IPS-11a (cell line): ENCODE results near the gene DYNLT3.

ENCODE experiments used
- H3K4me3 ChIP-seq: one replicate; pipeline ENCODE4 v1.5.1; 2013; ENCODE audit warnings: low read depth, low read length, control low read depth

Gene DYNLT3, protein sequence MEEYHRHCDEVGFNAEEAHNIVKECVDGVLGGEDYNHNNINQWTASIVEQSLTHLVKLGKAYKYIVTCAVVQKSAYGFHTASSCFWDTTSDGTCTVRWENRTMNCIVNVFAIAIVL

DNA sequence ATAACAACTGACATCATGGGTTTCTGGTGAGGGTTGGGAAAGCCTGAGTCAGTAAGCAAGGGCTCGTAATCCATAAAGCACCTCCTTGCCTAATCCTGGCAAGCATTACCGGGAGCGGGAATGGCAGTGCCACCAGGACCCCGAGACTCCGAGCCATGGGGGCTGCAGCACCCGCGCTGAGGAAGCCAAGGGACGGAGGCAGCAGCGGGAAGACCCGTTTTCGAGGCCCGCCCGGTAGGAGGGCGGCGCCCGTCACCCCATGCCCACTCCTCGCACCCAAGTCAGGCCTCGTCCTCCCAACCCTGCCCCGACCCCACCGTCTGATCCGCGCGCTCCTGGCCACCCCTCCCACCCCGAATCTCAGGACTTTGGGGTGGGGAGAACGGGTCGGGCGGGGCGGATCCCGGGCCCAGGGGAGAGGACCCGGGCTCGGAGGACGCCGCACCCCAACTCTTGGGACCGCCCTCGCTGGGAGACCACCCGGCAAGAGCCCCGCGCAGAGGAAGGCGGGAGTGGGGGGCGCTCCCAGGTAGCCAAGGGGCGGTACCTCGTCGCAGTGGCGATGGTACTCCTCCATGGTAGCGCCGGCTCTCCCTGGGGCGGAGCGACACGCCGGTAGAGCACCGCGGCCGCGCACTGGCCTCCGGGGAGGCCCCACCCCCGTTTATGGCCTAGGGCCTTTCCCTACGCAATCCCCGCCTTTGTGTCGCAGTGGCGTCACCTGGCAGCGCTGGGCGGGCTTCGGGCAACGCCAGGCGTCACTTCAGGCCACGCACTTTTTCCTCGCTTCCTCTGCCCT, at the start of gene DYNLT3:
TSS of gene DYNLT3 (minus strand) at position 638 of the 799 bp plus-strand sequence. CDS start at position 577, 61 bp downstream.
- H3K4me3 ChIP-seq = peak within 1 kb of the TSS; percentile 47

DNA sequence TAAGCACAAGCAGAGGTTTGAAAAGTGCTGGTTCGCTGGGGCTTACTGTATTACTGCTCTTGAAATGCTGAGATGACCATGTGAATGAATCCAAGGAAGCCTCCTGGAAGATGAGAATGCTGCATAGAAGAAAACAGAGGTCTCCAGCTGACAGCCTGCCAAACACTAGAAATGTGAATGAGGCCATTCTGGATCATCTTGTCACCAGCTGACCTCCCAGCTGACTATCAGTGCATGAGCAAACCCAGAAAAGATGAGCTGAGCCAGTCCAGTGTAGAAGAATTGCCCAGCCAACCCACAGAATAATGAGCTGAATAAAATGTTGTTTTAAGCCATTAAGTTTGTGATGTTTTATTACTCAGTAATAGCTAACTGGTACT, 49.1 kb upstream of the DYNLT3 start:
- H3K4me3 ChIP-seq = no peak overlapping the region

DNA sequence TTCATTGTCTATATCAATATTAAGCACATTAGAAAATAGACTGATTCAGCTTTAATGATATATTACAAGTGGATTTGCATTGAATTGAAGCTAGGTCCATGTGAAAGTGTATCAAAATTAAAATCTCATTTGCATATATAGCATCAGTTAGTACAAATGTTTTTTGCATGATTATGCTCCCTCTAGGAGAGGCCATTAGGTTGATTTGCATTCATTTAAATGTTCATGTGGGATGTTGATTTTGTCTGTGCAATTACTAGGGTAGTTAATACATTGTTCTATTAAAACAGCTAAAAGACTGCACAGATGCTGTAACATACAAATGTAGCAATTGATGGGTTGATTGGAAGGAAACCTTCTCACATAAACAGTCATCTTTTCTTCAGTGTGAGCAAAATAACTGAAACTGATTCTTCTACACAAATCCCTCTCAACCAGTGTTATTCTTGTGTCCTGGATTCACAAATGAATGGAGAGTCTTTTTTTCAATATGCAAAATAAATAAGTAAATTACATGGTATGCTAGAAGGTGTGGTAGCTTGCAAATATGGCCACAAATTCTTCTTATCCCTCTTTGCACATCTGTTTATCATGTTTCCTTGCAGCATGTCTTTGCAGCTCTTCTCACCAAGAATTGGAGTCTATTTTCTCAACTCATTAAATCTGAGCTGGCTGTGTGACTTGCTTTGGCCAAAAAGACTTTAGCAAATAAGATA, 48.6 kb upstream of the DYNLT3 start:
- H3K4me3 ChIP-seq = no peak overlapping the region

DNA sequence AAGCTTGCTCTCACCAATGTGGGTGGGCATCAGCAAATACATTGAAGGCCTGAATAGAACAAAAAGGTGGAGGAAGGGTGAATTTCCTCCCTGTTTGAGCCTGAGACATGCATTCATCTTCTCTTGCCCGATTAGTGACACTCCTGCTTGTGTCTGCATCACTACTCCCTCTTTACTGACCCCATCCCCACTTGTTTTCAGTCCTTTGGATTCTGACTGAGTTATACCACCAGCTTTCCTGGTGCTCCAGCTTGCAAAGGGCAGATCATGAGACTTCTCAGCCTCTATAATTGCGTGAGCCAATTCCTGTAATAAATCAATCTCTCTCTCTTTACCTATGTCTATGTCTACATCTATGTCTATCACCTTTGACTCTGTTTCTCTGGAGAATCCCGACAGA, 47.4 kb upstream of the DYNLT3 start:
- H3K4me3 ChIP-seq = no peak overlapping the region

DNA sequence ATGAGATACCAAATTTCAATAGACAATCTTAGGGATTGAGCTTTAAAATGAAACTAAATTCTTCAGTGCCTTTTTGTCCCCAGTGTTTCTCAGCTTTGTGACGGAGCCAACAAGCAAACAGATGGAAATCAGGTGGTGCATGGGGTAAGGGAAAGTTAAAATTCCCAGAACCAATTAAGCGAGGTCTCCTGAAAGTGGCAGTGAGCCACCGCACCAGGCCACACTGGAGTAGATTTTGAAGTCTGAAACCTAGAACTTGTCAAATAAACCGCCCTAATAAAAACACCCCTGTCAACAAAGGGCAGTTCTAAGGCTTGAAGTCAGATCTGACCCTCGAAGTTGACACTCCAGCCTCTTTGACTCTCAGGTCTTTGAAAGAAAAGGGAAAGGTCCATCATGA, 40.6 kb upstream of the DYNLT3 start:
- H3K4me3 ChIP-seq = no peak overlapping the region

DNA sequence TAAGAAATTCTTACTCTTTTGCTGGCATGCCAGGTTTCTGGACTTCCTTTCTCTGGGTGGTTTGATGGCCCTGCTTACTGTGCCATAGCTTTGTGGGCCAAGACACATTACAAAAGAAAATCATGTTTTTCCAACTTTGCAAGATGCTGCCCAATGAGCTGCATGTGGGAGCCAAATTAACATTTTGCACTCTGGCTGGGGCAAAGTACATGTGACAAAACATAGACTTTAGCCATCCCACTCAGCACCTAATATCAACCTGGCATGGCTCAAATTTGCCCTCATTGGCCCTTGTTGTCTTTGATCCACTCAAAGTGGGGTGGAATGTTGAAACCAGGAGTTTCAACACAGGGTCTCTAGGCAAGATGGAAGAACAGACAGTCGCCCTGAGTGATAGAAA, 40.0 kb upstream of the DYNLT3 start:
- H3K4me3 ChIP-seq = no peak overlapping the region

DNA sequence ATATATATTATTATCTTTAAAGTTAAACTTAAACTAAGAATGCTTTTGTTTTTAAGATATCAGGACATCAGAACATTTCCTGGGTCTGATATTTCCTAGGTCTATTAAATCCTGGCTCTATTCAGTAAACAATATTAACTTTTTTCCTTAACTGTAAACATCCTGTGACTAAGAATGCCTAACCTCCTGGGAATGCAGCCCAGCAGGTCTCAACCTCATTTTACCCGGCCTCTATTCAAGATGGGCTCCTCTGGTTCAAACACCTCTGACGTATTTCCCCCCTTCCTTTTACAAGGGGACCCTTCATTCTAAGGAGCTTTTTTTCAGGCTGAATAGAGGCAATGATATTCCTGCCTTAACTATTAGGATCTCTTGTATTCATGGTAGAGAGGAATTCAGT, 35.8 kb upstream of the DYNLT3 start:
- no peak overlapping the region for H3K4me3 ChIP-seq

DNA sequence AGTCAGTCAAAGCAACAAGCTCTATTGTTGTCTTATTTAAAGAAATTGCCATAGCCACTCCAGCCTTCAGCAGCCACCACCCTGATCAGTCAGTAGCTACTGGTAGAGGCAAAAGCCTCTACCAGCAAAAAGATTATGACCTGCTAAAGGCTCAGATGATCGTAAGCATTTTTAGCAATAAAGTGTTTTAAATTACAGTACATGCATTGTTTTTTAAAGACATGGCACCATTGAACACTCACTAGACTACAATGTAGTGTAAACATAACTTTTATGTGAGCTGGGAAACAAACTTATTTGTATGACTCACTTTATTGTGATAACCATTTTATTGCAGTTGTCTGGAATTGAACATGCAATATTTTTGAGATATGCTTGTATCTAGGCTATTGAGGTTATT, 32.3 kb upstream of the DYNLT3 start:
- no peak overlapping the region for H3K4me3 ChIP-seq

DNA sequence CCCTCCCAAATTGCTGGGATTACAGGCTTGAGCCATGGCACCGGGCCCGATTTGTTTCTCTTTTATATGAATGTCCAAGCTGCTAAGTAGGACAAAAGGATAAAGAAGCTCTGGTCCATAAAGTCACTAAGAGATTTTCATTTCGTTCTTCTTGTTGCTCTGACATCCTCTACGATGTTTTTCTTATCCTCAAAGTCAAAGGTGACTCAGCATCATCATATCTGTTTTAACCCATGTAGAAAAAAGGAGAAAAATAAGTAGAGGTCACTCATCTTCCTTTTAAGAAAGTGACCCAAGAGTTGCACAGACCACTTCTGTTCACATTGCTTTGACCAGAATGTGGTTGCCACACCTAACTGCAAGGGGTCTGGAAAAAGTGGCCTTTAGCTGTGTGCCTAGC, 29.3 kb upstream of the DYNLT3 start:
- H3K4me3 ChIP-seq = no peak overlapping the region

DNA sequence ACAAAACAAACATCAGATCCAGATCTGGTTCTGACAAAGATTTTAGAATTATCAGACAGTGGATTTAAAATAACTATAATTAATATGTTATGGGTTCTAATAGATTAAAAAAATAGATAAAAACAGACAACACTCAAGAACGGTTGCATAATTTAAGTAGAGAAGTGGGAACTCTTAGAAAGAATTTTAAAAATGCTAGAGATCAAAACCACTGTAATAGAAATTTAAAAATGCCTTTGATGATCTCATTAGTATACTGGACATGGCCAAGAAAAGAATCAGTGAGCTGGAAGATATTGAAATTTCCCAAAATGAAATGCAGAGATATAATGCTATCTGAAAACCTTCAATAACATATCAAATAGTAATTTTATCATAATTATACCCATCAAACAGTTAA, 28.3 kb upstream of the DYNLT3 start:
- no peak overlapping the region for H3K4me3 ChIP-seq

DNA sequence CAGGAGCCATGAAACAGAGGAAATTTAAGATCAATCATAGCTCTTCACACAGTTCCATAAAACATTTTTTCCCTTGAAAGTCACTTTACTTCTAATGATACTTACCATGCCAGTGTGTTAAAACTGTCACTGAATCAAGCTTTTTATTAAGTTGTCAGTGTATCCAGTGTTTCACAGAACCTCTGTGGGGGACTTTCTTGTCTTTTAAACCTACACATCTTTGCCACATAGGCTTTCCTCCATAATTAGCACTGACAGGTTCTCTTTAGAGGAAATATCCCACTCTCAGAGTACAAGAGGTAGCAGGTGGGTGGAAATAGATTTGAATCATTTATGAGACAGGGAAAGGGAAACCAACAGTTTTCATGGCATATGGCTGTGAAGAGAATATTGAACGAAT, 25.8 kb upstream of the DYNLT3 start:
- no peak overlapping the region for H3K4me3 ChIP-seq

DNA sequence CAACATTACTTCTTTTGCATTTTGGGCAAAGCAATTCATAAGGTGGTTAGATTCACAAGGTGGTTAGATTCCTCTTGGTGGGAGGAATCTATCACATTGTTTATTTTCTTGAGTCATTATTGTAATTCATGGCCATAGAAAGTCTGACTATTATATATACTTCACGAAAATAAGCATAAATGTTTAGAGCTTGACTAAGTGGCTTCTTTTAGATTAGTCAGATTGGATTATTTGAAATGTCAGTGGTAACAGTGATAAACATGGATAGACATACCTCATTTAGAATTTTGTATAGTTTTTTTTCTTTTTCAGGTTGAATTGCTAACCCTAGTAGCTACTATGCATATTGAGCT, 24.9 kb upstream of the DYNLT3 start:
- no peak overlapping the region for H3K4me3 ChIP-seq

DNA sequence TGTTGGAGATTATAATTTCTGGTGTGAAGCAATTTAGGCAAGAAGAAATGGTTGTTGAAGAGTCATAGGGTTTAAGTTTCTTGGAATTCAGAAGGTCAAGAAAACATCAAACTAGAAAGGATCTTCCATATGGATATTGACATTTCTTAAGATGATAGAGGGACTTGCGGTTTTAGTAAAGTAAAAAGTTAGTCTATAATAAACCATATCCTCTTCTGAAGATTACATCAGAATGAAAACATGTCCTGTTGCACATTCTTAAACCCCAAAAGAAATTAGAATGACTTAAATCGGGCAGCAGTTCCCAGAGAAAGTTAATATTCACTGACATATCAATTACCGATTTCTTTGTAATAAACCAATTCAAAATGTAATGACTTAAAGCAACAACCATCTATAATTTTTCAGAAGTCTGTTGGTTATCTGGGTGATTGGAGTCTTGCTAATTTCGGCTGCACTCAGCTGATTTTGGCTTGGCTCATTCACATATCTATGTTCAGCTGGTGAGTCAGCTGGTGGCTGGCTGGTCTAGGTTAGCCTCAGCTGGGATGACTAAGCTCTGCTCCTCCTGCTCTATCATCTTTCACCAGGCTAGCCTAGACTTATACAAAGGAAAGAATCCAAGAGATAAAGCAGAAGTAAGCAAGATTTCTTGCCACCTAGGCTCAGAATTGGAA, 24.4 kb upstream of the DYNLT3 start:
- H3K4me3 ChIP-seq = no peak overlapping the region

DNA sequence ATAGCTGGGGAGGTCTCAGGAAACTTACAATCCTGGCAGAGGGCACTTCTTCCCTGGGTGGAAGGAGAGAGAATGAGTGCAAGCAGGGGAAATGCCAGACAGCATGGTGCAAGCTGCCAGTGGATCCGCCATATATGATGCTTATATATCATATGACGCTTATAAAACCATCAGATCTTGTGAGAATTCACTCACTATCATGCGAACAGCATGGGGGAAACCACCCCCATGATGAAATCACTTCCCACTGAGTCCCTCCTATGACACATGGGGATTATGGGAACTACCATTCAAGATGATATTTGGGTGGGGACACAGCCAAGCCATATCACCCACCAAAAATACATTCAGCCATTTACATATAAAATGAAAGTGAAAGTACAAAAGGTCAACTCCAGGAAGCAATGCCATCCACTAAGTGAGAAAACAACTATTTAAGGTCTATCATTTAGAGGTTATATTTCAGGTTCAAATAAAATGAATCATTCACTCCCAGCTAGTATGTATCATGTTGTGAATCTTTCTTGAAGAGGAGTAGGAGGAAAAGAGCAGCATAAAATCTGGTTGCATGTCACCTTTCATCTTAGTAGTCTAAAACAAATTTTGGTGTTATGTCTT, 20.3 kb upstream of the DYNLT3 start:
- H3K4me3 ChIP-seq = no peak overlapping the region

DNA sequence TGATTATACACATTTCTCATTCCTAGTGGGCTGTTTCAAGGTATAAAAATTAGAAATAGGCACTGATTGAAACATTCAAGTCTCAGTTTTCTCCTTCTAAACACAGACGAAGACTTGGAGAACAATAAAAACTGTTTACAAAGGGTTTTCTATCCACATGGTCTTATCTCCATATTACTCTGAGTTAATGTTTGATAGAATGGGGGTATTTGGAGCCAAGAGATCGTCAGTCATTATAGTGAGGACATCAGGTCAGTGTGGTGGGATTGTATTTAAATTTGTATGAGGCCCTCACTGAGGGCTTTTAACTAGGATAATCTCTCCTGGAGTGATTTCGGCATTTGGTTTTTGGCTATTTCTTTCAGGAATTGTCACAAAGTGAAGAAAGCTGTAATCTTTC, 16.4 kb upstream of the DYNLT3 start:
- no peak overlapping the region for H3K4me3 ChIP-seq

DNA sequence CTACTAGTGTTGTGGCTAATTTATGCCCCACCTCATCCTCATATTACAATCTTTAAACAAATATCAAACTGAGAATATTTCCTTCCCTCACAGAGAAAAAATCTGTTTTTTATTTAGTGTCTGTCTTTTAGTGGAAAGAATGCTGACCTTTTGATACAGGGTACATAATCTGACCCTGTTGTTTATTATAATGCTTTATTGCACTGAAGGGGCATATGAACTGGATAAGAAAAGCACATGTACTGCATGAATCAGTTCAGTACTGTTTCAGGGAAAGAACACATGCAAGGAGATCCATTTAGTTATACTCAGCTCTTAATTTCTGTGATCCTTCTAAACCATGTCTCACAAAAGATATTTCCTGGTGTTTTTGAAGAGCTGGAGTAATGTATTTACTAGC, 15.5 kb upstream of the DYNLT3 start:
- H3K4me3 ChIP-seq = no peak overlapping the region

DNA sequence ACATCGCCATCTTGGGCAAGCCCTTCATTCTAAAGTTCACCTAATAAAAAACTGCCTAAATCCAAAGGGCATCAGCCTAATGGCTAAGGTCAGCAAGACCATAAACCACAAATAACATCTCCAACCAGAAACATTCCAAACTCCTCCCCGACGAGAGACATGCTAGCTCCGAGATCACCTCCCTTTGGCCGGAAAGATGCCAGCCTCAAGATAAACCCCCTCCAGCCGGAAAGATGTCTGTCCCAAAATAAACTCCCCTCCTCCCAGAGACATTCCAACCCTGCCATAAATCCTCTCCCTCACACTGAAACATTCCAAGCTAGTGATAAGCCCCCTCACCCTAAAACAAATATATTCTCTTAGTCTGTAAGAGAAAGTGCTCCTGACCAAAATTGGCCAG, 13.3 kb upstream of the DYNLT3 start:
- no peak overlapping the region for H3K4me3 ChIP-seq

DNA sequence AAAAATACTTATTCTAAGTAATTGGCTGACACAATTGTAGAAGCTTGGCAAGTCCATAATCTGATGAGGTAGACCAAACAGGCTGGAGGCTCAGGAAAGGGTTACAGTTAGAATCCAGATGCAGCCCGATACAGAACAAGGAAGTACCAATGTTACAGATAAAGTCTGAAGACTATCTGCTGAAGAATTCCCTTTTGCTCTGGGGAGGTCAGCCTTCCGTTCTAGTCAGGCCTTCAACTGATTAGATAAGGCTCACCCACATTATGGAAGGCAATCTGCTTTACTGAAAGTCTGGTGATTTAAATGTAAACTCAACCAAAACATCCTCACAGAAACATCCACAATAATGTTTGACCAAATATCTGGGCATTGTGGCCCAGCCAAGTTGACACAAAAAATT, 7.4 kb upstream of the DYNLT3 start:
- no peak overlapping the region for H3K4me3 ChIP-seq

DNA sequence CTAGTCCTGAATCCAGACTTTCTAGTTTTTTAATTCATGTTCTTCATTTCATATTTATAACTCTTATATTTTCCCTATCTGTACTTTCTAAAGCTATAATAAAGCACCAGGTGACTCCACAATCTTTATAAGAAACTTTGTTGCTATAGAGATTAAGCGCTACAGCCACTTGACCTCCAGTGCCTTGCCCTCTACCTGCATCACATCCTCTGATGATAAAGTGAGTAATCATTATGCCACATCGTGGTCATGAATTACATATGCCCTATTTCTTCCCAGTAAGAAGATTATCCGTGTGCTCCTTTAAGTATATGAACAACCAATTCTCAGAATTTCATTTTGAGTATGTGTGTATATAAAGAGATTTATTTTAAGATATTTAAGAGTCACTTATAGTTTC, 6.8 kb upstream of the DYNLT3 start:
- H3K4me3 ChIP-seq = no peak overlapping the region

DNA sequence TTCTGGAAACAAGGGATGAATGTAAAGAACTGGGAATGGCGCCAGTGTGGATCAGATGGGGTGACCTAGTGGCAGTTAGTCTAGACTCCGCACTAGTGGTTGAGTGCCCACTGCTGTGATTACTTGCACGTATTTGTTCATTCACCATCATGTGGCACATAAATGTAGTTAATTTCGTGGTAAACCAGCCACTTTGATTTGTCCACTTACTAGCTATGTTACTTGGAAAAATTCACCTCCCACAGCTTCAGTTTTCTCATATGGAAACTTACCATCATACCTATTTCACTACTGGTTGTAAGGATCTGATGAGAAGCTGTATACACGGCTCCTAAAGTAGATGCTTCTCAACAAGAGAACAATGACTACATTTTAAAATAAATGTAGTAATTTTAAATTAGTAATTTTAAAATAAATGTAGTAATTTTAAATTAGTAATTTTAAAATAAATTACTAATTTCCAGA, 394 bp upstream of the DYNLT3 start:
- no peak overlapping the region for H3K4me3 ChIP-seq

DNA sequence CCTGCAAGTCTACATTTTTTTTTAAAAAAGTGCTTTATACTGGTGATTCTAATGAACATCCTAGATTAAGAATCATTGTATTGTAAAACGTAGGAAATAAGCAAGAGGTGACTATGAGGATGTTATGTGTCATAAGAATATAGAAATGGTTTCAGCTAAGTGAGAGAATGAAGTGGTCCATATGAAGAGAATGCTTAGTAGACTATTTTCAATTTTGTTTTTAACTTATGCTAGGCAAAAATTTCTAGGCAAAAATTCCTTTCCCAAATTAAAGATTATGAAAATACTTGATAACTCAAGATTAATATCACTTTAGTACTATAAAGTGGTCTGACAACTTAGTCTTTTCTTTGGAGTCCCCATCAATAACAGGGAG, 825 bp downstream of the DYNLT3 start:
- H3K4me3 ChIP-seq = peak overlapping the region; percentile 47
